H1 (cell line): ENCODE measurements around the gene ZBTB22. TPM values are rescaled to one million over a fixed set of nuclear protein-coding genes. Genes with fewer than 3 reads are reported as not detected.

Experiments used
- CHD2 ChIP-seq: IDR thresholded peaks from 2 replicates; pipeline ENCODE4 v1.6.1; 2012; ENCODE audit warnings: low read length, improper control_type of control experiment
- CTCF ChIP-seq, 3 experiments: IDR thresholded peaks; 1 replicate in 2 of 3; 2 replicates in 1 of 3; pipeline versions ENCODE4 v1.5.1 to v1.6.1; 2011; ENCODE audit warnings: low read length in 3 of 3, mild to moderate bottlenecking in 3 of 3, inconsistent platforms in 2 of 3, low read depth in 1 of 3, moderate library complexity in 1 of 3; ENCODE audit not compliant: insufficient read depth in 1 of 3; ENCODE audit errors: control extremely low read depth in 1 of 3
- EGR1 ChIP-seq: IDR thresholded peaks from 2 replicates; pipeline ENCODE4 v1.6.1; 2011; ENCODE audit warnings: low read depth, low read length, borderline replicate concordance
- EP300 ChIP-seq, 2 experiments: IDR thresholded peaks; 1 replicate in 1 of 2; 2 replicates in 1 of 2; pipeline ENCODE4 v1.6.1; 2011 to 2012; ENCODE audit warnings: low read depth in 2 of 2, low read length in 2 of 2, mild to moderate bottlenecking in 2 of 2, borderline replicate concordance in 1 of 2, inconsistent platforms in 1 of 2, moderate library complexity in 1 of 2
- GABPA ChIP-seq: IDR thresholded peaks from 2 replicates; pipeline ENCODE4 v1.6.1; 2011; ENCODE audit warnings: mild to moderate bottlenecking, low read length, moderate library complexity, borderline replicate concordance; ENCODE audit not compliant: insufficient read depth
- HDAC2 ChIP-seq, 2 experiments: fragments of 300-600 bp in 1 of 2; sonication (generic) in 1 of 2; IDR thresholded peaks; 2 replicates each; pipeline ENCODE4 v1.6.1; 2011 to 2012; ENCODE audit warnings: low read depth in 2 of 2, low read length in 2 of 2, mild to moderate bottlenecking in 2 of 2, moderate library complexity in 2 of 2, borderline replicate concordance in 1 of 2, inconsistent platforms in 1 of 2
- MAFK ChIP-seq: IDR thresholded peaks from 2 replicates; pipeline ENCODE4 v1.6.1; 2012; ENCODE audit warnings: low read depth, mild to moderate bottlenecking, improper control_type of control experiment, low read length
- POLR2A ChIP-seq, 2 experiments: IDR thresholded peaks; 1 replicate in 1 of 2; 2 replicates in 1 of 2; pipeline ENCODE4 v1.6.1; 2011; ENCODE audit warnings: low read depth in 2 of 2, low read length in 2 of 2, mild to moderate bottlenecking in 2 of 2; ENCODE audit errors: control extremely low read depth in 1 of 2
- RBBP5 ChIP-seq: IDR thresholded peaks from 2 replicates; pipeline ENCODE4 v1.7.1; 2012; ENCODE audit warnings: low read depth, mild to moderate bottlenecking, inconsistent platforms, low read length, moderate library complexity, borderline replicate concordance
- SIN3A ChIP-seq, 2 experiments: IDR thresholded peaks in 1 of 2; conservative IDR thresholded peaks in 1 of 2; 2 replicates each; pipeline ENCODE4 v1.6.1; 2011 to 2012; ENCODE audit warnings: low read length in 2 of 2, improper control_type of control experiment in 1 of 2, low read depth in 1 of 2, mild to moderate bottlenecking in 1 of 2
- SUZ12 ChIP-seq: fragments of 200-600 bp; sonication (generic); IDR thresholded peaks from 2 replicates; pipeline ENCODE4 v1.6.1; 2012; ENCODE audit warnings: mild to moderate bottlenecking, inconsistent platforms, low read length, moderate library complexity, mixed read lengths
- TAF1 ChIP-seq: IDR thresholded peaks from 2 replicates; pipeline ENCODE4 v1.6.1; 2011; ENCODE audit warnings: mild to moderate bottlenecking, low read depth, low read length
- TAF7 ChIP-seq: optimal IDR thresholded peaks from 2 replicates; pipeline ENCODE3; 2011; ENCODE audit warnings: low read depth, mild to moderate bottlenecking, inconsistent platforms, low read length, moderate library complexity, borderline replicate concordance
- TBP ChIP-seq: IDR thresholded peaks from 2 replicates; pipeline ENCODE4 v1.6.1; 2011; ENCODE audit warnings: low read depth, low read length, improper control_type of control experiment
- YY1 ChIP-seq: IDR thresholded peaks from 2 replicates; pipeline ENCODE4 v1.6.1; 2011; ENCODE audit warnings: low read depth, mild to moderate bottlenecking, low read length
- polyA plus RNA-seq, 7 experiments: library from polyadenylated mRNA; depleted of rRNA in 3 of 7; stranded (reverse) in 5 of 7; unstranded in 2 of 7; fragments of >200 nt in 5 of 7; fragments of 200-250 nt in 2 of 7; gene quantifications; 1 replicate in 5 of 7; 2 replicates in 1 of 7; 4 replicates in 1 of 7; pipeline versions ENCODE4 v1.2.1 to v1.2.3, GENCODE V29; 2011 to 2013; ENCODE audit warnings: missing spikeins in 2 of 7, mixed read lengths in 2 of 7
- total RNA-seq: library from RNA; stranded (reverse); fragmentation: NEBNext Ultra II Directional; extraction: Animal tissue kit (Norgen Biotek cat#: 25700); gene quantifications from 2 replicates; pipeline ENCODE4 v1.2.1, GENCODE V29; 2021

Gene ZBTB22
- total and polyA plus RNA-seq, 2 of the 8 experiments (the other 6 are each of a cell fraction or from before 2014, with no cell fraction given) = 7.4 to 9.9 TPM

- no peak for TF ChIP-seq CTCF (IDR thresholded peaks at IDR 0.05; ENCODE audit: control extremely low read depth in 1 of 3, insufficient read depth in 1 of 3, low read depth in 1 of 3, low read length in 3 of 3)
- peak in 1 of 2 experiments; percentile 76; a peak in 2 of 3 replicates for TF ChIP-seq POLR2A (IDR thresholded peaks at IDR 0.05; ENCODE audit: control extremely low read depth in 1 of 2, low read depth in 2 of 2, low read length in 2 of 2)
- peak; percentile 61 for TF ChIP-seq TBP
- TF ChIP-seq HDAC2 (IDR thresholded peaks at IDR 0.05; ENCODE audit: borderline replicate concordance in 1 of 2, low read depth in 2 of 2, low read length in 2 of 2) = peak; percentile 28 to 97; a peak in 2 of 4 replicates
- TF ChIP-seq MAFK = no peak
- 0 out of 2 replicates have a peak, but pooled peaks have one; percentile 34 for TF ChIP-seq EGR1
- TF ChIP-seq GABPA = peak; percentile 98
- peak; percentile 79 for TF ChIP-seq CHD2
- TF ChIP-seq RBBP5 = peak; percentile 57; the same call in 1 of the 2 replicates
- peak; percentile 55 for TF ChIP-seq TAF7
- TF ChIP-seq SIN3A (conservative IDR thresholded peaks at IDR 0.05 in 1 of 2, IDR thresholded peaks at IDR 0.05 in 1 of 2; ENCODE audit: low read depth in 1 of 2, low read length in 2 of 2) = peak; percentile 81 to 97; a peak in 3 of 4 replicates
- no peak for TF ChIP-seq SUZ12
- peak; percentile 99 for TF ChIP-seq YY1
- TF ChIP-seq EP300 (IDR thresholded peaks at IDR 0.05; ENCODE audit: borderline replicate concordance in 1 of 2, low read depth in 2 of 2, low read length in 2 of 2) = no peak
- TF ChIP-seq TAF1 = peak; percentile 72; the same call in 1 of the 2 replicates
Observed at GRCh38 chr6:33288921-33289783, 28.4 kb downstream of the ZBTB22 start, which contains the start of the genes PFDN6 and WDR46 (continued).
